RWPE2 (cell line): ENCODE results near the gene ME3.
A peak's percentile ranks its signal among the peaks of the same experiment; 100 is the strongest.

Experiments used
- ATAC-seq: fragments of 200-7000 bp; cut with Tn5 transposase; 3 replicates; pipeline ENCODE4 v1.9.1; 2021; ENCODE audit warnings: low read depth
- DNase-seq: peaks from one replicate; pipeline ENCODE4 v3.0.0-alpha.2; 2020; ENCODE audit warnings: low spot score
- H3K27ac ChIP-seq: fragments of 450-650 bp; 2 replicates; pipeline ENCODE4 v1.5.1; 2017; ENCODE audit warnings: mild to moderate bottlenecking; ENCODE audit not compliant: poor library complexity, severe bottlenecking
- H3K27me3 ChIP-seq: fragments of 250-450 bp; sonication (Bioruptor Pico); 2 replicates; pipeline ENCODE4 v1.5.1; 2021; ENCODE audit warnings: mild to moderate bottlenecking, moderate library complexity; ENCODE audit not compliant: insufficient read depth, poor library complexity, severe bottlenecking
- H3K36me3 ChIP-seq: fragments of 250-450 bp; sonication (Bioruptor Pico); 2 replicates; pipeline ENCODE4 v1.5.1; 2020; ENCODE audit warnings: low read depth, mild to moderate bottlenecking, moderate library complexity
- H3K4me1 ChIP-seq: fragments of 250-450 bp; sonication (Bioruptor Pico); 2 replicates; pipeline ENCODE4 v1.5.1; 2021; ENCODE audit warnings: mild to moderate bottlenecking, moderate library complexity; ENCODE audit not compliant: insufficient read depth, poor library complexity, severe bottlenecking
- H3K4me3 ChIP-seq: fragments of 250-450 bp; sonication (Bioruptor Pico); 2 replicates; pipeline ENCODE4 v1.5.1; 2021; ENCODE audit warnings: mild to moderate bottlenecking, moderate library complexity; ENCODE audit not compliant: severe bottlenecking
- H3K9me3 ChIP-seq: fragments of 250-450 bp; sonication (Bioruptor Pico); 2 replicates; pipeline ENCODE4 v1.5.1; 2021; ENCODE audit warnings: mild to moderate bottlenecking, moderate library complexity; ENCODE audit not compliant: severe bottlenecking
- TF ChIP-seq, protein P1 (sequence below): fragments of 450-650 bp; IDR thresholded peaks from one replicate; pipeline ENCODE4 v1.5.1; 2017; ENCODE audit warnings: mild to moderate bottlenecking, moderate library complexity; ENCODE audit not compliant: poor library complexity, severe bottlenecking

The ME3 gene

DNA sequence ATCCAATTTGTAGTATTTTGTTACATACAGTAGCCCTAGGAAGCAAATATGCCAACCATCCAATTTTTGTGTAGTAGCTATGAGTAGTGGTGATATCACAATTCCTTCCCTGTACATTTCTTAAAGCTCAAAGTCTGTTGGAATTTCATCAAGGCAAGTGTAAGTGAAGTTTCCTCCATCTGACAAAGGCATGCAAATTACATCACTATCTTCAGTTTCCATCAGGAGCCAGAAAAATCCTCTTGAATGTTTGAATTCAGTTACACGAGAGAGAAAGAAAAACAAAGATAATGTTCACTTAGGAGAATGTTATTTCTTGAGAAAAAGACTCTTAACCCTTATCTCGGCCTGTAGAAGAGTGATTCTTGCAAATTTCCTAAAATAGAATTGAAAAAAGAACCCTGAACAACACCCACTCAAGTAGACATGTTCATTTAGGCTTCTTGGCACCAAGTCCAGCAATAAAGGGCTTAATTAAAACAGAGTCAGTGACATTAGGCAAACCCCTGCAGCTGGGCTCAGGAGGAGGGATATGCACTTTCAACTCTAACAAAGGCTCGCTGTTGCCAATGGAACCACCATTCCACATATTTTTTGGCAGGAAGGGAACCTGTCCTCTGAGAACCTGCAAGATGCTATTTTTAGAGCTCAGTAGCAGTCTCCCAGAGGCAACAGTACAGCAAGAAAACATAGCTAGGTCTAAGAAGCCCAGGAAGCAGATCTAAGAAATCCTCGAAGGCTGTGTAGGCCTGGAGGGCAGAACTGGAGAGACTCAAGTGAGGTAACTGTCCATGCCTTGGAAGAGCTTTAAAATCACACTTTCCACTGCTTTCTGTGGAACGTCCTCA is 153.1 kb downstream of the ME3 start:
- peak overlapping the region; percentile 5 for H3K27ac ChIP-seq
- no peak for DNase-seq
- no peaks in the 10 kb centered on the region for H3K27me3 ChIP-seq
- TF ChIP-seq, protein P1, sequence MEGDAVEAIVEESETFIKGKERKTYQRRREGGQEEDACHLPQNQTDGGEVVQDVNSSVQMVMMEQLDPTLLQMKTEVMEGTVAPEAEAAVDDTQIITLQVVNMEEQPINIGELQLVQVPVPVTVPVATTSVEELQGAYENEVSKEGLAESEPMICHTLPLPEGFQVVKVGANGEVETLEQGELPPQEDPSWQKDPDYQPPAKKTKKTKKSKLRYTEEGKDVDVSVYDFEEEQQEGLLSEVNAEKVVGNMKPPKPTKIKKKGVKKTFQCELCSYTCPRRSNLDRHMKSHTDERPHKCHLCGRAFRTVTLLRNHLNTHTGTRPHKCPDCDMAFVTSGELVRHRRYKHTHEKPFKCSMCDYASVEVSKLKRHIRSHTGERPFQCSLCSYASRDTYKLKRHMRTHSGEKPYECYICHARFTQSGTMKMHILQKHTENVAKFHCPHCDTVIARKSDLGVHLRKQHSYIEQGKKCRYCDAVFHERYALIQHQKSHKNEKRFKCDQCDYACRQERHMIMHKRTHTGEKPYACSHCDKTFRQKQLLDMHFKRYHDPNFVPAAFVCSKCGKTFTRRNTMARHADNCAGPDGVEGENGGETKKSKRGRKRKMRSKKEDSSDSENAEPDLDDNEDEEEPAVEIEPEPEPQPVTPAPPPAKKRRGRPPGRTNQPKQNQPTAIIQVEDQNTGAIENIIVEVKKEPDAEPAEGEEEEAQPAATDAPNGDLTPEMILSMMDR = no peak
- peaks cover 2% of the 10 kb centered on the region for H3K9me3 ChIP-seq
- H3K4me3 ChIP-seq = no peak overlapping the region
- no peak for ATAC-seq
- H3K4me1 ChIP-seq = peaks cover 32% of the 10 kb centered on the region
- no peaks in the 10 kb centered on the region for H3K36me3 ChIP-seq

DNA sequence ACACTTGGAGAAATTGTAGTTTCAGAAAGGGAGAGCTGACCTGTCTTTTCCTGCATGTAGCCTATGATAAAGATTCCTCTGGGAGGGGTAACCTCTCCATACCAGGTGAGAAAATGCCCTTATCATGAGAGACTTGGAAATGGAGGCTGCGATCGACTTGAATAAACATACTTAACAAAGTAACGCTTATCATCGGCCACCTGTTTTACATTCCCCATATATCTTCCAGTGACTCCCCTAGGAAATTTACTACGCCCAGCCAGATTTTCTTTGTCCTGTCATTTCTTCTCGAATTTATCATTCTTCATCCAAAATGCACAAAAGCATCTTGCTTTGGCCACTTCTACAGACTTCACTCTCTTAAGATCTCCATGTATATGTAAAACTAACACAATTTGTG is 154.2 kb downstream of the ME3 start:
- H3K4me3 ChIP-seq = no peak overlapping the region
- H3K9me3 ChIP-seq = peaks cover 2% of the 10 kb centered on the region
- ATAC-seq (no peak), DNase-seq (no peak)
- TF ChIP-seq, protein P1 = no peak
- H3K4me1 ChIP-seq = peaks cover 23% of the 10 kb centered on the region
- no peak overlapping the region for H3K27ac ChIP-seq
- no peaks in the 10 kb centered on the region for H3K27me3 ChIP-seq
- H3K36me3 ChIP-seq = no peaks in the 10 kb centered on the region

GRCh38 chr11:86517557-86517956 is 154.9 kb downstream of the ME3 start:
- ATAC-seq (no peak), DNase-seq (no peak)
- Histone ChIP-seq H3K36me3 (no peaks in the 10 kb centered on the region), H3K4me1 (peaks cover 20% of the 10 kb centered on the region), H3K4me3 (no peak overlapping the region), H3K27me3 (no peaks in the 10 kb centered on the region), H3K9me3 (no peaks in the 10 kb centered on the region), H3K27ac (no peak overlapping the region)
- TF ChIP-seq, protein P1 = no peak

DNA sequence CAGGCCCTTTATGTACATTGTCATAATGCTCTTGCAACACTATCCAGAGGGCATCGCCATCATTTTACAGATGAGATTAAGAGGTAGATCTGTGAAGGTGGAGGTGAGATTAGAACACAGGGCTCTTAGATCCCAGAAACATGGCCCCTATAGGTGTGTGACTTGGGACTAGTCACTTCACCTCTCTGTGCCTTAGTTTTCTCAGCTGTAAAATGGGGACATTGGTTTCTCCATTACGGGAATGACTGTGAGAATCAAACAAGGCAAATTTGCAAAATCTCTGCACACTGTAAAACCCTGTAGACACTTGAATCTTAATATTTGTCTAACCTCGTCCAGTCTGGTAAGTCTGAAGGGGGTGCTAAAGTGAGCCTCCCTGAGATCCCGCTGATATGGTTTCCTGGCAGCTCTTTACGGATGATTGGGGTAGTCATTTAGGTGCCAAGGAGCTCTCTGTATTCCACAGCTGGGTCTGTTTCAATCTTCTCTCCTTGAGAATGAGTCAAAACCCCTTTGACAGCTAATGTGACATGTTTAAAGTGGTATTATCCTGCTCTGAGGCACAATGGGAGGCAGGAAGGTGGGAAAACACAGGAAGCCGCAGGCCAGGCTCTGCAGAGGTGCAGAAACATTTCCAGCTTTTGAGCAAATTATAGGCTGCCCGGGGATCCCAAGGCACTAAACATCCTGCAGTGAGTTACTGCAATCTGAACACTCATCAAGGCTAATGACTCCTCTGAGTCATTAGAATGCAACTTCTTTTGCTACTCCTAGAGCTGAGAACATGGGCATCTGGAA is 156.9 kb downstream of the ME3 start:
- H3K27ac ChIP-seq = peak overlapping the region; percentile 62
- peak; percentile 76 for DNase-seq
- peak; percentile 93 for ATAC-seq
- no peak overlapping the region for H3K4me3 ChIP-seq
- TF ChIP-seq, protein P1 = no peak
- no peaks in the 10 kb centered on the region for H3K27me3 ChIP-seq
- peaks cover 30% of the 10 kb centered on the region for H3K4me1 ChIP-seq
- H3K9me3 ChIP-seq = no peaks in the 10 kb centered on the region
- H3K36me3 ChIP-seq = no peaks in the 10 kb centered on the region
